MM.1S (cell line): ENCODE results near the gene NEURL1B.

ENCODE experiments used
- EZH2 ChIP-seq: fragments of 300-600 bp; sonication (generic); optimal IDR thresholded peaks from 2 replicates; pipeline ENCODE3; 2017; ENCODE audit warnings: low read depth, mild to moderate bottlenecking, antibody characterized with exemption, low read length, mixed read lengths
- EZH2phosphoT487 ChIP-seq: fragments of 300-600 bp; sonication (generic); IDR thresholded peaks from 2 replicates; pipeline ENCODE4 v1.6.1; 2018; ENCODE audit warnings: antibody characterized with exemption, low read length
- TF ChIP-seq, protein P1 (sequence below): fragments of 300-600 bp; sonication (generic); IDR thresholded peaks from 2 replicates; pipeline ENCODE4 v1.5.1; 2016; ENCODE audit warnings: antibody characterized with exemption, low read length, mixed read lengths

GRCh38 chr5:172592881-172593280 lies 48.2 kb upstream of the NEURL1B start:
- TF ChIP-seq, protein P1, sequence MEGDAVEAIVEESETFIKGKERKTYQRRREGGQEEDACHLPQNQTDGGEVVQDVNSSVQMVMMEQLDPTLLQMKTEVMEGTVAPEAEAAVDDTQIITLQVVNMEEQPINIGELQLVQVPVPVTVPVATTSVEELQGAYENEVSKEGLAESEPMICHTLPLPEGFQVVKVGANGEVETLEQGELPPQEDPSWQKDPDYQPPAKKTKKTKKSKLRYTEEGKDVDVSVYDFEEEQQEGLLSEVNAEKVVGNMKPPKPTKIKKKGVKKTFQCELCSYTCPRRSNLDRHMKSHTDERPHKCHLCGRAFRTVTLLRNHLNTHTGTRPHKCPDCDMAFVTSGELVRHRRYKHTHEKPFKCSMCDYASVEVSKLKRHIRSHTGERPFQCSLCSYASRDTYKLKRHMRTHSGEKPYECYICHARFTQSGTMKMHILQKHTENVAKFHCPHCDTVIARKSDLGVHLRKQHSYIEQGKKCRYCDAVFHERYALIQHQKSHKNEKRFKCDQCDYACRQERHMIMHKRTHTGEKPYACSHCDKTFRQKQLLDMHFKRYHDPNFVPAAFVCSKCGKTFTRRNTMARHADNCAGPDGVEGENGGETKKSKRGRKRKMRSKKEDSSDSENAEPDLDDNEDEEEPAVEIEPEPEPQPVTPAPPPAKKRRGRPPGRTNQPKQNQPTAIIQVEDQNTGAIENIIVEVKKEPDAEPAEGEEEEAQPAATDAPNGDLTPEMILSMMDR: no peak
- TF ChIP-seq EZH2phosphoT487 (no peak), EZH2 (no peak)
